ENCODE results near the gene JAZF1.
"Not testable (repeated sequence)": the region's sequence is repeated elsewhere in the genome, so short reads cannot be mapped to it uniquely, and the experiment has no call there.

JAZF1 gene

GRCh38 chr7:27873981-27874957 is 306.3 kb downstream of the JAZF1 start:
- no peak for DNase-seq (ENCODE audit: low read depth in 2 of 2)

GRCh38 chr7:27872356-27873275 is 308.0 kb downstream of the JAZF1 start:
- no peak for DNase-seq (ENCODE audit: low read depth in 2 of 2)

- no peak for DNase-seq (ENCODE audit: low read depth in 2 of 2)
Observed at GRCh38 chr7:27871866-27872265, 308.7 kb downstream of the JAZF1 start.

DNA sequence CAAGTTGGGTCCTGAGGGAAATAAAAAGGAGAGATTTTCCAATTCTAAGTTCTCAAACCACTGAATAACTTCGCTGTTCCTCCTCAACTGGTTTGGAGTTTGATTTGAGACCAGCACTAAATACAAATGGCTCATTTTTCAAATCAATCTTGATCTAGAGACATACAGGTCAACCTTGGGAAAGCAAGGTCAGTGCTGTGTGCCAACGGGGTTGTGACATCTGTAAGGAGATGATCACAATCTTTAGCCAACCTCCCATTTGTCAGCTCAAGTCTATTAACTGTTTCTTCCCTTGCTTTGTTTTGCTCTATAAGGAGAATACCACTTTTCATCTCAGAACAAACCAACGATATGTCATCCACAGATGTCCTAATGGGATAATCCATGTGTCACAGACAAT is 309.5 kb downstream of the JAZF1 start:
- no peak for DNase-seq (ENCODE audit: low read depth in 2 of 2)

DNA sequence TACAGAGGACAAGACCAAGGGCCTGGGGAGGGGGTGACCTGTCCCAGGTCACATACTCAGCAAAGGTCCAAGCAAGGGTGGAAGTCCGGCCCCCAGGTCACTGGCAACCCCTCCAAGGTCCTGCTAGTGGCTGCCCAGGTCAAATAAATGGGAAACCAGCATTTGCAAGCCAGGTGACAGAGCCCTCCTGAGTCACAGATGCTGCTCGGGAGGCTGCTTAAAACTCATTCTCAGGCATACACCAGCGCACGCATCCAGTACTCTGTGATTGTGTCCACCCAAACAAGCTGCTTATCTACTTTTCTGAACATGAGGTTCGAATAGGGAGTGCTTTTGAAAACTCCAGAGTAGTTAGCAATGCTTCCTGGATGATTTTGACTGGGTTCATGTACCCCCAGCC is 310.0 kb downstream of the JAZF1 start:
- DNase-seq (ENCODE audit: low read depth in 2 of 2): no peak

GRCh38 chr7:27869056-27869455 is 311.5 kb downstream of the JAZF1 start:
- DNase-seq (ENCODE audit: low read depth in 2 of 2): no peak

GRCh38 chr7:27868131-27868550 is 312.5 kb downstream of the JAZF1 start:
- DNase-seq (ENCODE audit: low read depth in 2 of 2): no peak

GRCh38 chr7:27866828-27867672 is 313.5 kb downstream of the JAZF1 start:
- no peak for DNase-seq (ENCODE audit: low read depth in 2 of 2)

GRCh38 chr7:27866256-27866655 is 314.3 kb downstream of the JAZF1 start:
- no peak for DNase-seq (ENCODE audit: low read depth in 2 of 2)

- no peak for DNase-seq (ENCODE audit: low read depth in 2 of 2)
Observed at GRCh38 chr7:27863880-27864279, 316.7 kb downstream of the JAZF1 start.

DNA sequence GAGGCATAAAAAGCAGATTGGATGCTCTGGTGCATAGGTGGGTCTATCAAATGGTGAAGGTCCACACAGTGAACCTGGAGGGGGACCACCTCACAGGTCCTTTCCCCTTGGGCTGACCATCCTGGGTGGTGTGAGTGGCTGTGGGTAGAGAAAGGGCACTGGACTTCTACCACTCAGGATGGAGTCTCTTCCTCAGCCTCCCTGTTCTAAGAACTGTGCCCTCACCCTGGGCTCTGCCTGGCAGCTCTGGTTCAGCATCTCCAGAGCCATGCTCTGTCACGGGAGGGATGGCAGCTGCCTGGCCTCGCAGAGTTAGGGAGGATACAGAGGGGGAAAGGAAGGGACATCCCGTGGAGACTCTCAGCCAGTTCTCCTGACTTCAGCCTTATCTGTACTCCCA is 318.8 kb downstream of the JAZF1 start:
- no peak for DNase-seq (ENCODE audit: low read depth in 2 of 2)

GRCh38 chr7:27860800-27861199 is 319.8 kb downstream of the JAZF1 start:
- DNase-seq (ENCODE audit: low read depth in 2 of 2): no peak

DNA sequence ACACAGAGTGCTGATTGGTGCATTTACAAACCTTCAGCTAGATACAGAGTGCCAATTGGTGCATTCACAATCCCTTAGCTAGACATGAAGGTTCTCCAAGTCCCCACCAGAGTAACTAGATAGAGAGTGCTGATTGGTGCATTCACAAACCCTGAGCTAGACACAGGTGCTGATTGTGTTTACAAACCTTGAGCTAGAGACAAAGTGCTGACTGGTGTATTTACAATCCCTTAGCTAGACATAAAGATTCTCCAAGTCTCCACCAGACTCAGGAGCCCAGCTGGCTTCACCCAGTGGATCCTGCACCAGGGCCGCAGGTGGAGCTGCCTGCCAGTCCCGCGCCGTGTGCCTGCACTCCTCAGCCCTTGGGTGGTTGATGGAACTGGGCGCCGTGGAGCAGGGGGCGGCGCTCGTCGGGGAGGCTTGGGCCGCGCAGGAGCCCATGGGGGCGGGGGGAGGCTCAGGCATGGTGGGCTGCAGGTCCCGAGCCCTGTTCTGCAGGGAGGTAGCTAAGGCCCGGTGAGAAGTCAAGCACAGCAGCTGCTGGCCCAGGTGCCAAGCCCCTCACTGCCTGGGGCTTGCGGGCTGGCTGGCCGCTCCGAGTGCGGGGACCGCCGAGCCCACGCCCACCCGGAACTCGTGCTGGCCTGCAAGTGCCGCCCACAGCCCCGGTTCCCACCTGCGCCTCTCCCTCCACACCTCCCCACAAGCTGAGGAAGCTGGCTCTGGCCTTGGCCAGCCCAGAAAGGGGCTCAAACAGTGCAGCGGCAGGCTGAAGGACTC is 323.7 kb downstream of the JAZF1 start:
- DNase-seq (ENCODE audit: low read depth in 2 of 2): not testable (repeated sequence)

DNA sequence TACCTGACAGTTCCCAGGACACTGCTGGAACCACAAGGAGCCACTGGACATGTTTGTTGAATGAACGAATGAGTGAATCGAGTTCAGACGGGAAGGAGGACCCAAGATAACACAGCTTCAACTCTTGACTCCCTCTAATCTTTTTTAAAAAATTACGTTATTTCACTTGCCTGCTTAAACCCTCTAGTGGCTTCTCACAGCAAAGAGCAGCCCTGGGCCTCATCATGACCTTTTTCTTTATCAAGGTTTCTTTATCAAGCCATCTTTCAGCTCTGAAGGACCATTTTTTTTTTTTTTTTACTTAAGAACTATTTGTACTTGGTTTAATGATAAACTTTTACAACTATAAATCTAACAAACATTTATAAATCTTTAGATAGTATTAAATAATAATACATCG is 330.1 kb downstream of the JAZF1 start:
- no peak for DNase-seq (ENCODE audit: low read depth in 2 of 2)

DNA sequence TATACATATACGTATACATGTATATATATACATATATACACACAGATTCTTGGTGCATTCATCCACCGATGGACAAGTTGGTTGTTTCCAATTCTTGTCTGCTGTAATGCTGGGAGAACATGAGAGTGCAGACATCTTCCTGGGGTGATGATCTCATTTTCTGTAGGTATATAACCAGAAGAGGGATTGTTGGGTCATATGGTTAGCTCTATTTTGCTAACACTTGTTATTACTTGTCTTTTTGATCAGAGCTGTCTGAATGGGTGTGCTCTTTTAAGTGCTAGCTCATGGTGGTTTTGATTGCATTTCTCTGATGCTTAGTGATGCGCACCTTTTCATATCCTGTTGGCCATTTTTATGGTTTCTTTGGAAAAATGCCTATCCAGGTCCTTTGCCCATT is 334.2 kb downstream of the JAZF1 start:
- DNase-seq (ENCODE audit: low read depth in 2 of 2): no peak

DNA sequence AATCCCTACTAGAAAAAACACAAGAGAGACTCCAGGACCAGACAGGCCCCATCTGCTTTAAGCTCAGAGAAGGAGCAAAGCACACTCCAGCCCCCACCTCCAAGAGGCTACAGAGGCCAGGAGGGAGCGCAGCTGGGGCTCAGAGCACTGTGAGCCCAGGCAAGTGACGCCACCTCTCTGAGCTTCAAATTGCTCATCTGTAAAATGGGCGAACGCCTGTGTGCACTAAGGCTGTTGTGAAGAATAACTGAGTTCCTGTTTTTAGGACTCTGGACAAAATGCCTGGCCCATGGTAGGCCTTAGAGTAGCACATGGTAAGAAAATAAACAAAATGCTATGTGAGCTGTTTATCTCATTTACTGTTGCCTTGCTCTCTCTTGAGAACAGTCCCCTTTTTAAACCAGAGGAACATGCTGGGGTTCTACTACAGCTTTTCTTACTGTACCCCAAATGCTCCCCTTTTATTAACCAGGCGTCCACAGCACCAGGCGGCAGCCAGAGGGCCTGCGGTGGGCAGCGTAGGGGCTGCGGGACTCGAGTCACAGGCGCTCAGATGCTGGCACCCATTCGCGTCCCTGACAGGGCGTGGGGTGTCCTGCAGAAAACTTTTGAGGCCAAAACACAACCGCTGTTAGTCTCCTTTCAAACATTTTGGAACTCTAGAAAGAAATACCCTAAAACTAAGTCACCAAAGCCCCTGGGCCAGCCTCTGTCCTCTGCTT is 336.9 kb downstream of the JAZF1 start:
- DNase-seq (ENCODE audit: low read depth in 2 of 2): no peak

GRCh38 chr7:27842851-27843250 is 337.7 kb downstream of the JAZF1 start:
- no peak for DNase-seq (ENCODE audit: low read depth in 2 of 2)

- DNase-seq (ENCODE audit: low read depth in 2 of 2): no peak
Observed at GRCh38 chr7:27842094-27842692, 338.4 kb downstream of the JAZF1 start.

- no peak for DNase-seq (ENCODE audit: low read depth in 2 of 2)
Observed at GRCh38 chr7:27840760-27841364, 339.7 kb downstream of the JAZF1 start.
